Activated CD4-positive, alpha-beta memory T cell treated with anti-CD3 and anti-CD28 coated beads for 36 hours (primary cell): ENCODE data around the gene ZHX3. TPM values are rescaled to one million over a fixed set of nuclear protein-coding genes. Genes with fewer than 3 reads are reported as not detected.
A peak's percentile ranks its signal among the peaks of the same experiment; 100 is the strongest.
"Not testable (repeated sequence)": the region's sequence is repeated elsewhere in the genome, so short reads cannot be mapped to it uniquely, and the experiment has no call there.

Source experiments
- CTCF ChIA-PET: fragments of 350-600 bp; sonication (Branson Sonifier 250); formaldehyde crosslinking; loops from one replicate; lab custom pipeline; 2021; ENCODE audit warnings: antibody characterized with exemption, inconsistent platforms; lab: Charles Lee
- POLR2A ChIA-PET: fragments of 350-600 bp; sonication (Branson Sonifier 250); formaldehyde crosslinking; loops from one replicate; lab custom pipeline; 2021; ENCODE audit warnings: antibody characterized with exemption; lab: Charles Lee
- DNase-seq: peaks from one replicate; pipeline ENCODE4 v3.0.0-alpha.2; 2020
- H3K27ac Mint-ChIP-seq: one replicate; pipeline ENCODE4 v1.8.0; 2021; ENCODE audit warnings: mixed read lengths
- H3K27me3 Mint-ChIP-seq: one replicate; pipeline ENCODE4 v1.8.0; 2021; ENCODE audit warnings: mixed read lengths
- H3K36me3 Mint-ChIP-seq: one replicate; pipeline ENCODE4 v1.8.0; 2021; ENCODE audit warnings: mixed read lengths
- H3K4me1 Mint-ChIP-seq: one replicate; pipeline ENCODE4 v1.8.0; 2021; ENCODE audit warnings: low read depth, mixed read lengths
- H3K4me3 Mint-ChIP-seq: one replicate; pipeline ENCODE4 v1.8.0; 2021; ENCODE audit warnings: mild to moderate bottlenecking, mixed read lengths
- H3K9me3 Mint-ChIP-seq: one replicate; pipeline ENCODE4 v1.8.0; 2021; ENCODE audit warnings: mixed read lengths
- intact Hi-C: fragments of 100-400 bp; cut with micrococcal nuclease; formaldehyde crosslinking; loops from one replicate; pipeline ENCODE4 v1.15.1; 2023
- total RNA-seq, 2 experiments: library from RNA; stranded (reverse); gene quantifications; one replicate each; pipeline ENCODE4 v1.2.3, GENCODE V29; 2021

ZHX3 gene
- total RNA-seq, 2 experiments from 2014 or later: 9.4 to 11.3 TPM

GRCh38 chr20:41318271-41318649 lies 729 bp upstream of the ZHX3 start:
- DNase-seq: no peak
- ChIA-PET CTCF (interaction anchor here (1.1 to 1.2 kb wide), 2 partner anchors 21 to 184 kb away, joined by 3 to 5 read pairs; no protein-coding TSS in a partner anchor), POLR2A (interaction anchor here (1.3 kb wide), 1 partner anchor 11 kb away, joined by 3 read pairs; no protein-coding TSS in a partner anchor)
- Mint-ChIP-seq H3K4me3 (peak overlapping the region; percentile 62), H3K36me3 (no peaks in the 10 kb centered on the region), H3K9me3 (no peaks in the 10 kb centered on the region), H3K27ac (no peak overlapping the region), H3K27me3 (no peaks in the 10 kb centered on the region), H3K4me1 (peaks cover 20% of the 10 kb centered on the region)
- intact Hi-C loops: loop anchor here (5.0 kb wide), 3 partner anchors 86 to 181 kb away; partner anchors contain the start of gene PLCG1

DNA sequence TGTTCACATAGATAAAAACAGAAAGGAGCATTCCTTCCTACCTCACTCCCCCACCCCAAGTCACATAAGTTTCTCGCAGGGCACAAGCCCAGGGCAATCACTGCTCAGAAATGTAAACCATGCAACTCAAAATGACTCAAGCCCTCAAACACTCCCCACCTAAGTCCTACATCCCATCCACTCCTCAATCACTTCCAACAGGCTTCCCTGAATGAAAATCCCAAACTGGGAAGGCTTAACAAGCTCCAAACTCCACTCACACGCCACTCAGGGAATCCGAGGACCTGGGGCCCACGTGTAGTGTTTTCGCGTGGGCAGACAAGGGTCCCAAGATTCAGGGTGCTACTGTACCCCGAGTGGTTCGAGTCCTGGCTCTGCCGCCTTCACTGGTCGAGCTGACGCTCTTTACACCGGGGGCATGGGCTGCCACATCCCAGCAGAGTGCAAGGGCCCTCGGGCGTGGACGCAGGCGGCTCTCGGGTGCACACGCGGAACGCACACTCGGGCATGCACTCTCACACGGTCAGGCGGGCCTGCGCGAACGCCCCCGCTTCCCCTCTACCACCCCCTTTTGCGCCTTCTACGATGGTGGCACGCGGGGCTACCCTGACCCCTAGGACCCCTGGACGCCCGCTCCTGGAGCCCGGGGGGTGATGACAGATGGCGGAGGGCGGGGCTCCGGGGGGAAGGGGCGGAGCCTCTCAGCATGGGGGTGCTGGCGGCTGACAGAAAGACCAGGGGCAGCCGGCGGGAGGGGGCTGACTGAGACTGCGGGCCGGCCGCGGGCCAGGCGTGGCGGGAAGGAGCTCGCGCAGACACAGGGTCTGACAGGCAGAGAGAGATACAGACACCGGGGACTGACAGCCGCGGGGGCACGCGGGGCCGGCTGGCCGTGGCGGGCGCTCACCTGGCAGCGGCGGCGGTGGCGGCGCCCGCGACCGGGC lies 657 bp downstream of the ZHX3 start:
- no peaks in the 10 kb centered on the region for H3K36me3 Mint-ChIP-seq
- POLR2A ChIA-PET: no interaction called here
- H3K4me3 Mint-ChIP-seq: peak overlapping the region; percentile 67
- CTCF ChIA-PET: no interaction called here
- peak; percentile 84 for DNase-seq
- intact Hi-C loops: loop anchor here (1.0 to 5.0 kb wide), 6 partner anchors 12 to 288 kb away; partner anchors contain the start of genes LPIN3, PLCG1 and TOP1
- H3K27ac Mint-ChIP-seq: peak overlapping the region; percentile 14
- no peaks in the 10 kb centered on the region for H3K27me3 Mint-ChIP-seq
- no peaks in the 10 kb centered on the region for H3K9me3 Mint-ChIP-seq
- H3K4me1 Mint-ChIP-seq: peaks cover 20% of the 10 kb centered on the region

DNA sequence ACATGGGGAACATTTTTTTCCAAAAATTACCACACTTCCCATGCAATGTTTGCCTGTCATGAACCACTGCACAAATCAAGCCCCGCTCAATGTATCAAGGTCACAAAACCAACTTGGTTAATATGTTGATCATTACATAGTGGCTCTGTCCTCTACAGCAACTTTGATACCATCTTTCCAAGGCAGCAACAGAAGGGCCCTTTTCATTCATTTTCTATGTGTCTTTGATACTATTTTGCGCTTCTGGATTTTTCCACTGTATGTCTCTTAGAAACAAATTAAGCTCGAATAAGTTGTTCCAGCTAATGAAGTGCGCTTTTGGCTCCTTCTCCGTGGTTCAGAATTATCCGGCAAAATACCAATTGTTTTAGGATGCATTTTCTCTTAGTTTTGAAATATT lies 1.5 kb downstream of the ZHX3 start:
- Mint-ChIP-seq H3K4me3 (peak overlapping the region; percentile 67), H3K36me3 (no peaks in the 10 kb centered on the region), H3K27me3 (no peaks in the 10 kb centered on the region), H3K27ac (no peak overlapping the region), H3K4me1 (peaks cover 20% of the 10 kb centered on the region), H3K9me3 (no peaks in the 10 kb centered on the region)
- POLR2A ChIA-PET: no interaction called here
- CTCF ChIA-PET: no interaction called here
- intact Hi-C loops: loop anchor here (2.0 to 5.0 kb wide), 4 partner anchors 84 to 287 kb away; partner anchors contain the start of genes PLCG1 and TOP1
- DNase-seq: no peak

- no peak for DNase-seq
- intact Hi-C loops: no loop called here
- ChIA-PET POLR2A (no interaction called here), CTCF (no interaction called here)
- H3K4me3 Mint-ChIP-seq: no peak overlapping the region
- H3K27me3 Mint-ChIP-seq: no peaks in the 10 kb centered on the region
- no peaks in the 10 kb centered on the region for H3K36me3 Mint-ChIP-seq
- no peaks in the 10 kb centered on the region for H3K9me3 Mint-ChIP-seq
- H3K4me1 Mint-ChIP-seq: peaks cover 20% of the 10 kb centered on the region
- H3K27ac Mint-ChIP-seq: no peak overlapping the region
Measured at GRCh38 chr20:41314386-41314785, 3.1 kb downstream of the ZHX3 start.

DNA sequence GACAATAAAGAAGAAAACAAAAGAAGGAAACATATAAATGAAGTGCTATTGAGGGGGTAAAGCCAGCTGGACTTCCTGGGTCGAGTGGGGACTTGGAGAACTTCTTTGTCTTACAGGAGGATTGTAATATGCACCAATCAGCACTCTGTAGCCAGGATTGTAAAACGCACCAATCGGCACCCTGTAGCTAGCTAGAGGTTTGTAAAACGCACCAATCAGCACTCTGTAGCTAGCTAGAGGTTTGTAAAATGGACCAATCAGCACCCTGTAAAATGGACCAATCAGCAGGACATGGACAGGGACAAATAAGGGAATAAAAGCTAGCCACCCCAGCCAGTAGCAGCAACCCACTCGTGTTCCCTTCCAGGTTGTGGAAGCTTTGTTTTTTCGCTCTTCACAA lies 5.5 kb downstream of the ZHX3 start:
- intact Hi-C loops, H3K9me3 Mint-ChIP-seq, DNase-seq, H3K4me3 Mint-ChIP-seq, H3K27me3 Mint-ChIP-seq, POLR2A ChIA-PET, H3K27ac Mint-ChIP-seq, H3K36me3 Mint-ChIP-seq: not testable (repeated sequence)
- CTCF ChIA-PET: interaction anchor here (1.5 kb wide), 1 partner anchor 139 kb away, joined by 4 read pairs; no protein-coding TSS in a partner anchor
- peaks cover 16% of the 10 kb centered on the region for H3K4me1 Mint-ChIP-seq

GRCh38 chr20:41309817-41310216 lies 7.7 kb downstream of the ZHX3 start:
- H3K4me1 Mint-ChIP-seq: peaks cover 5% of the 10 kb centered on the region
- no peak overlapping the region for H3K4me3 Mint-ChIP-seq
- H3K27ac Mint-ChIP-seq: no peak overlapping the region
- H3K36me3 Mint-ChIP-seq: no peaks in the 10 kb centered on the region
- no peaks in the 10 kb centered on the region for H3K27me3 Mint-ChIP-seq
- DNase-seq: no peak
- intact Hi-C loops: no loop called here
- no peaks in the 10 kb centered on the region for H3K9me3 Mint-ChIP-seq
- CTCF ChIA-PET: interaction anchor here (1.0 to 1.4 kb wide), 2 partner anchors 28 to 176 kb away, joined by 3 read pairs; no protein-coding TSS in a partner anchor
- POLR2A ChIA-PET: no interaction called here

DNA sequence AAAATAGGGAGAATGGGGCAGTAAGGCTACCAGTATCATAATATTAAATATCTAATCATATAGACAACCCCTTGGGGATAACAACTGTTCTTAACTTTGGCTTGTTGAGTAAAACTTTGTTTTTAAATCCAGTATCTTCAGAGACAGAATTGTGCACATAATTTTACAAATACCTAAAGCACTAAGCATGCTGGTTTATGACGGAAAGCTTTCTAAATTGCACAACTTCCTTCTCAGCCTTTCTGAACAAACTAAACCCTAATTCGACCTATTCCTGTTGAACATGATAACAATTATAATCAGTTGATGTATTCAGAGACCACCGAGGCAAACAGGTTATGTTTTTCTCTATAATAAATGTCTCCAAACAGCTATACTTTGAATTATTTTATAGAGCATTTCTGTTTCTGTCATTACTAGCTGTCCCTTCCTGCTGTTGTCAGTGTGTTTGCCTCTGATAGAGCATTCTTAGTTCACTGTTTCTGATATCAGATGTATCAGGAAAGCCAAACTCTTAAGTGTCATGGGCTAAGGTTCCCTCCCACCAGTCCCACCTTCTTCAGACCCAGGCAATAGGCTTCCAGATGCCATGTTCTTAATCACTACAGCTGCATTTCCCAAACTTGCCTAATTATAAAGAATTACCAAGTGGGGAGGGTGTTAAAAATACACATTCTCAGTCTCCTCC lies 8.7 kb downstream of the ZHX3 start:
- Mint-ChIP-seq H3K27me3 (no peaks in the 10 kb centered on the region), H3K4me1 (peaks cover under 1% of the 10 kb centered on the region), H3K36me3 (no peaks in the 10 kb centered on the region), H3K9me3 (no peaks in the 10 kb centered on the region), H3K27ac (no peak overlapping the region), H3K4me3 (no peak overlapping the region)
- ChIA-PET CTCF (interaction anchor here (0.8 kb wide), 1 partner anchor 31 kb away, joined by 3 read pairs; no protein-coding TSS in a partner anchor), POLR2A (no interaction called here)
- no peak for DNase-seq
- intact Hi-C loops: no loop called here

DNA sequence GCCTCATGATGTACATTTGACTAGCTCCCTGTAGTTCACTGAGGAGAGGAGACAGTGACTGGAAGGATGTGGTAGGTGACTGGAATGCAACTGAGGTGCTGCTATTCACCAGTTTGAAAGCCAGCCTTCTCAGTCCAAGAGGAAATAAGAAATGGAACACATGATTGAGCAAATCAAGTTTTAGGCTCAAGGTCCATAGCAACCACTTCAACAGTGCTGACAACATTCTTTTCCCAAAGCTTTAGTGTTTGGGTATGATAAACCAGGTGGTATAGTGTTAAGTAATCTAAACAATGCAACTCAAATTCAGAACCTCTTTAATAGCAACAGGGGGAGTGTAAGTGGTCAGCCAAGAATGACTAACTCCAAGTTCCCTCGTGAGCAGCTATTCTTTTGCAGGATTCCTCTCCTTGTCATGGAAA lies 9.2 kb downstream of the ZHX3 start:
- ChIA-PET POLR2A (no interaction called here), CTCF (interaction anchor here (0.8 kb wide), 2 partner anchors 31 kb away, joined by 3 read pairs; no protein-coding TSS in a partner anchor)
- intact Hi-C loops: no loop called here
- Mint-ChIP-seq H3K27ac (no peak overlapping the region), H3K36me3 (no peaks in the 10 kb centered on the region), H3K9me3 (no peaks in the 10 kb centered on the region), H3K4me1 (no peaks in the 10 kb centered on the region), H3K27me3 (no peaks in the 10 kb centered on the region), H3K4me3 (no peak overlapping the region)
- no peak for DNase-seq

DNA sequence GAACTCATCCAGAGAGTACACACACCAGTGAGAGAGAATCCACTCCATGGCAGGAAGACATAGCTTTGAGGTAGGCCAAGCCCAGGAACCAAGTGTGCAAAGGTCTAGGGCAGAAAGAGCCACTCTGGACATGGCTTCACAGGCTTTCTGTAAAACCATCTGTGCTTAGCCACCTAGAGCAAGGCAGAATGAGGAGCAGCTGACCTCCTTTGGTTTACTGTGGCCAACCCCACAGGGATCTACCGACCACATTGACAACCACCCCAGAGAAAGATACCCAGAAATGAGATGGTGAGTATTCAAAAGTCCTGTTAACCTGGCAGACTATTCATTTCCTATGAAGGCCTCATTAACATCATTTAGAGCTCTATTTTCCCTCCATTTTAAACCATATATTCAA lies 10.5 kb downstream of the ZHX3 start:
- POLR2A ChIA-PET: no interaction called here
- Mint-ChIP-seq H3K36me3 (no peaks in the 10 kb centered on the region), H3K4me3 (no peak overlapping the region), H3K4me1 (no peaks in the 10 kb centered on the region), H3K9me3 (no peaks in the 10 kb centered on the region), H3K27me3 (no peaks in the 10 kb centered on the region), H3K27ac (no peak overlapping the region)
- intact Hi-C loops: no loop called here
- CTCF ChIA-PET: interaction anchor here (0.6 kb wide), 2 partner anchors 33 to 134 kb away, joined by 3 read pairs; no protein-coding TSS in a partner anchor
- DNase-seq: no peak

DNA sequence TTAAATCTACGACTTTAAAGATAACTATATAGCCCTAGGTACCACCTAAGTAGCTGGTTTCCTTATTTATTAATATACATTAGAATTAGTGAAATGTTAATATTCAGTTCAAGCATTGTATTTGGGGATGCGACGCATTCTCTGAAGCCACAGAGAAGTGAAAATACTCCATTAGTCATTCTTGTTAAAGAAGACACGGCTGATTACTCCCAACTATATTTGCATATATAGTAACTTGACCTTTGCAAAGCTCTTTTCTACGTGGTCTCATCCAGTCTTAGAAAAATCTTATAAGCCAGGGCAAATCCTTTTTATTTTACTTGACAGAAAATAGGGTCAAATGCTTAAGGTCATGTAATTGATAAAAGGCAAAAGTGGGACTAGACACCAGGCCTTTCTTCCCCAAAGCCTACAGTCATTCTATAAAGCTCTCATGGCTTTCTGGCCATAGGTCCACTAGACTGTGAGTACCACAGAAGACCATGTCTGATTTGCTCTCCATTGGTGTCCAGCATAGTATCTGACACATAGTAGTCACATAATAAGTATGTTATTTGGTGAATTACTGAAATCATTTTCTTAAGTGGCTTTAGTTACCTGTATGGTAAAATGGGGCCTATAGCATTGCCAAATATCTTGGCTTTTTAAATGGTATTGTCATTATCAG lies 11.3 kb downstream of the ZHX3 start:
- CTCF ChIA-PET: no interaction called here
- POLR2A ChIA-PET: no interaction called here
- Mint-ChIP-seq H3K27me3 (no peaks in the 10 kb centered on the region), H3K4me3 (no peak overlapping the region), H3K9me3 (no peaks in the 10 kb centered on the region), H3K36me3 (no peaks in the 10 kb centered on the region), H3K27ac (no peak overlapping the region), H3K4me1 (no peaks in the 10 kb centered on the region)
- DNase-seq: no peak
- intact Hi-C loops: no loop called here

DNA sequence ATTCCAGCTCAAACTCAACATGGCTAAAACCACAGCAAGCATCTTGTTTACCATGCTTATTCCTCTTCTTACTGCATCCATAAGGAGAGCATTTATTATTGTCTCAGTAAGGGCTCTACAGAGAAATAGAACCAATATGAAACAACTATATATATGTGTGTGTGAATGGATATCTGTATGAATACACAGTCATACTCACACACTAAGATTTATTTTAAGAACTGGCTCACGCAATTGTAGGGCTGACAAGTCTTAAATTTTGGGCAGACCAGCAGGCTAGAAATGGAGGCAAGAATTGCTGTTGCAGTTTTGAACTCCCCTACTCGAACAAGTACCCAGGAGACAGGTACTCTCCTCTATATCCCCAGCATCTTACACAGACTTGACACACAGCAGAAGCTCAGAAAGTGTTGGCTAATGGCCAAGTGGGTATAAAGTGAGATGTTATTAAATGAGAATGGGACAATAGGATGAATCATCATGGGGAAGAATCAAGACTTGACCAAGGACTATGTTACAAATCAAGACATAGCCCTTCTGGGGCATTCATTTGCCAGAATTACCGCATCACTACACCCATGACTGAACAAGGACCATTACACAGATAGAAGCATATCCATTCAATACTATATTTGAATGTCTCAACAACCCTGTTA lies 13.0 kb downstream of the ZHX3 start:
- Mint-ChIP-seq H3K4me1 (no peaks in the 10 kb centered on the region), H3K27me3 (no peaks in the 10 kb centered on the region), H3K9me3 (no peaks in the 10 kb centered on the region), H3K36me3 (no peaks in the 10 kb centered on the region), H3K4me3 (no peak overlapping the region), H3K27ac (no peak overlapping the region)
- CTCF ChIA-PET: interaction anchor here (1.4 kb wide), 1 partner anchor 132 kb away, joined by 3 read pairs; no protein-coding TSS in a partner anchor
- POLR2A ChIA-PET: no interaction called here
- intact Hi-C loops: no loop called here
- DNase-seq: no peak
